NCI-H1694 treated with DMSO at 0.1 percent for 48 hours (cell line): Measurements from ENCODE around the gene NMRK1.

ENCODE experiments used
- DNase-seq: peaks from one replicate; lab custom pipeline; 2025; lab: John Stamatoyannopoulos, UW

Gene NMRK1

GRCh38 chr9:75087824-75088645 is at the start of gene NMRK1, which contains the start of gene OSTF1:
Gene NMRK1, minus strand, starts transcription at chr9:75088155. Its CDS starts 5,040 bp downstream, at chr9:75083115.
Gene OSTF1, plus strand, starts transcription at chr9:75088514. Its CDS starts 179 bp downstream, at chr9:75088693.
- DNase-seq: peak; percentile 65

- no peak for DNase-seq
Measured at GRCh38 chr9:75134495-75134894, 46.5 kb upstream of the NMRK1 start.

DNA sequence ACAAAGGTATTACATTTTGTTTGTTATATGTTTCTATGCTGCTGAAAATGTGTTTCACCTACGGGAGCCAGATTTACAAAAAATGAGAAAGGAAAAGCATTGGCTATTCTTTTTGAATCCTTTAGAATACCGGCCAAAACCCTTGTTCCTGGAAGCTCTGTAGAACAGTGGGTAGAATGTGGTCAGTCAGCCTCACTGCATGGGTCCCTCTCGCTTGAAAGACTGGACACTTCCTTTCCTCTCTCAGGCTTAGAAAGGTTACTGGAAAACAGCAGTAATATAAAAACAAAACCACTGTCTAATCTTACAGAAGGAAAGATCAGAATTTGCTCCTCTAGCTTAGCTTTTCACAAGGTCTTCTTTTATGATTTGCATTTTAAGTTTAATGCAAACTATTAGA is 45.4 kb upstream of the NMRK1 start:
- no peak for DNase-seq

DNA sequence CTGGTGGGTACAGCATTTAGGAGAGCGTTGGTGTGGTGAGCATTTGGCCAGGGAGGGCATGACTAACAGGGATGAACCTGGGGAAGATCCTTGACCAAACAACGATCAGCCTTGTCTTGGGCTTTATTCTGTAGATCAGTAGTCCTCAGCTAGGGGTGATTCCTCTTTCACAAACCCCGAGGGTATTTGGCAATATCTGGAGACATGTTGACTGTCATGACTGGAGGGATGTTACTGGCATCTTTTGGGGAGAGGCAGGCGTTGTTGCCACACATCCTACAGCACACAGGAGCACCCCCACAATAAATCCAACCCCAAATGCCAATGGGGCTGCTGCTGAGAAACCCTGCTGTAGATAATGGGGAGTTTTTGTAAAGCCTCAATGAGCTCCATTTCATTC is 44.3 kb upstream of the NMRK1 start:
- no peak for DNase-seq

- no peak for DNase-seq
Measured at GRCh38 chr9:75131700-75132099, 43.7 kb upstream of the NMRK1 start.

DNA sequence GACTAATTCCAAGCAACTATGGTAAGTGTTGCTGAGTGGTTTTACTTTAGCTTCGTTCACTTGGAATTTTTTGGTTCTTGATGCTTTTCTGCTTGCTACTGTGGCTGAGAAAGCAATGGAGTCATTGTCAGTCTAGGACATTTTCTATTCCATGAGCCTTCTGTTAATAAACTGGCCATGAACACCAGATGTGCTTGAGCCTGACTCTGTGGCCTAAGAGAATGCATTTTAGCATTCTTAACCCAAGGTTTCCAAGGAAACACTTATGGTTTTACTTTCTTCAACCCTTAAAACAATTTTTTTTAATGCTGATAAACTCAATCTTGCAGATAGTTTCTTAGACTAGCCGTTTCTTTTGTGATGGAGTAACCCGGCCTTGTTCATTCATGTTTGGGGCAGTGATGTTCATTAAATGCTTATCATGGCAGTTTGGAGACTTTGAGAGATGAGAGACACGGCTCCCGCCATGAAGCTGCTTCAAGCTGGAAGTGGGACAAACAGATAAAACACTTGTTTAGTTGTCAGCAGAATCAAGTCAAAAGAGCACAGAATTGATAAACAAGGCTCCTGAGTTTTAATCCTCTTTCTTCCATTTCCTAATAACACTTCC is 42.8 kb upstream of the NMRK1 start:
- DNase-seq: no peak

- DNase-seq: no peak
Measured at GRCh38 chr9:75130172-75130571, 42.2 kb upstream of the NMRK1 start.

GRCh38 chr9:75128535-75128934 is 40.6 kb upstream of the NMRK1 start:
- no peak for DNase-seq

DNA sequence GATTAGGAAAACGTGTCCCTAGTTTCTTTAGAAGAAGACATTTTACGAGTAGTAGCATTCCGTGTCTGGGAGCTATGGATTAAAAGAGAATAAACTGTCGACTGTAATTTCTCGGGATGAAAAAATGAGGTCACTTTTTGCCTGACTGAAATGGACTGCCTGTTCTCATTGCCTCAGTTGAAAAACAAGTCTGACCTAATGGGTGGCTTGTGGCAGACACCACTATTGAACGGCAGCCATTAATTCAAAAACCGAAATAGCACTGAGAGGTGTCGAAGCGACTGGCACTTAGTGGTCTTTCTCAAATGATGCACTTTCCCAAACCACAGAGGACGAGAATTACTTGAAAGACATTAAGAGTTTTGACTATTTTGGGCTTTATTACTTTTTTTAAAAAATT is 35.7 kb upstream of the NMRK1 start:
- DNase-seq: no peak

- no peak for DNase-seq
Measured at GRCh38 chr9:75121914-75122558, 34.1 kb upstream of the NMRK1 start.

GRCh38 chr9:75120686-75121085 is 32.7 kb upstream of the NMRK1 start:
- DNase-seq: no peak

DNA sequence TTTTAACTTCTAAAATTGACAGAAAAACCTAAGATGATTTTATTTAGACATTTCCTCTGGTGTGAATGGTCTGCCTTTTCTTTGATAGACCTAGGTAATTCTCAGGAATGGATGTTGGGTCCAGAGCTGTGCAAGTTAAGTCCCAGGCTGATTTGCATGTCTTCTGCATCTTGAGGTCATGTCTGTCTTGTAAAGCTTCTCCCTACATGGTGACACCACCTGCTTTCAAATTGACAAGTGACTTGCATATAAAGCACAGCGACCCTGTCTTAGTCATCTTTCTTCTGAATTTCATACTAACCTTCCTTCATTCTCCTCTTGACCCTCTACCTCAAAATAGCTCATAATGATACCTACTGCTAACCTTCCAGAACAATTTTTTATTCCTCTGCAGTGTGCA is 29.6 kb upstream of the NMRK1 start:
- no peak for DNase-seq

DNA sequence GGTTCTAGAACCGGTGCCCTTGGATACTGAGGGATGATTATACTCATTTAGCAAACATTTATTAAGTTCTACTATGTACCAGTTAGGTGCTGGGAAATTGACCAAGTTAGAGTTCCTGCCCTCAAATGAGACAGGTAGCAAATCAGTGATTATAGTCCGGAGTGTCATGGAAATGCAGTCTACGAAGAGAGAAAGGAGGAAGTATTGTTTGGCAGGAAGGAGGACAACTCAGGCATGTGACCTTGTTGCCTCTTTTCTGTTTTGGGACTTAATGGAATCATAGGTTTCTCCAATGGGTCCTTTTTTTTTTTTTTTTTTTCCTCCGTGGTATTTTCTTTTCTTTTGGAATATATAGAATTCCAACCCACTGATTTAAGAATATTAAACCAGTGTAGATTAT is 28.4 kb upstream of the NMRK1 start:
- DNase-seq: no peak

- no peak for DNase-seq
Measured at GRCh38 chr9:75112789-75113188, 24.8 kb upstream of the NMRK1 start.

DNA sequence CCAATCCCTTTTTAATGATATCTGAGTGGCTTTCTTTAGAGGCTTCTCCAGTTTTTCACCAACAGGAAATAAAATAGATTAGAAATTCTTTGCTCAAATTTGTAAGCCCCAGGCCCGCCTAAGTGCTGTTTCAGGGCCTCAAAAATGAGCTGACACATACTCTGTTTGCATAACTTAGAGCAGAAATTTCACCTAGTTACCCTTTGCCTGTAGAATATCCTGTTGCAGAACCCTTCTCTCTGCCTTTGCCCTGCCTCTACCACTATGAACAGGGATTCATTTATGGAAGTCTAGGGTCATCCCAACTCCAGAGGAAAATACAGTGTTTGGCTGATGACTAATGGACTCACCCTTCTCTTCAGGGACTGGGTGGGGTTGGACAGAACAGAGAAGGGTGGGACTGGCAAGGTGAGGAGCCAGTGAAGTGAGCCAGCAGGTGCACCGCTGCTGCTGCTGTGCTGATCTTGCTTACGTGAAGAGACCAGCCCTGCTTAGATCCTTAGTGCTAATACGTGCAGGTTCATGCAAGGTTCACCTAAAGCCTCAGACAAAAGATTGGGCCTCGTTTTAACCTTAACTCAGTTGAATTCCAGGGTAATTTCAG is 23.2 kb upstream of the NMRK1 start:
- DNase-seq: no peak

DNA sequence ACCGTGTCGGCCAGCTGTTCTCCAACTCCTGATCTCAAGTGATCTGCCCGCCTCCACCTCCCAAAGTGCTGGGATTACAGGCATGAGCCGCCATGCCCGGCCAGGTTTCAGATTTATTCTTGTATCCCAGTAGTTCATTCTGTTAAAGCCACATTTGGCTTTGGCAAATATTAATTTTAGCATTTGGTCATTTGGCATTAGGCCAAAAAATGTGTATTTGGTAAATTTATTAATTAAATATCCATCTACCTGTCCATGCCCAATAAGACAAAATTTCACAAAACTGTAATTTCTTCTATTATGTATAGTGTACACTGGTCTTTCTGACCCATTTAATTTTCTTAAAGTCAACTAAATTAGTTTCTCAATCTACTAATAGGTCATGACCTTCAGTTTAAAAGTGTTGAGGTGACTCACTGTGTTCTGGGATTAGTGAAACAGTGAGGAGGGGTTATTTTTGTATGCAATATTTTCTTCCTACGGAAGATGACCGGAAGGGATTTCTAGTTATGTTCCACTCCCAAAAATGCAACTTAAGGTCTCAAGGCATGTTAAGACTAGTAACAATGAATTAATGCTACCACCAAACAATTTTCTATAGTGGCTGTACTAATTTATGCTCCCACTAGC is 21.4 kb upstream of the NMRK1 start:
- no peak for DNase-seq

DNA sequence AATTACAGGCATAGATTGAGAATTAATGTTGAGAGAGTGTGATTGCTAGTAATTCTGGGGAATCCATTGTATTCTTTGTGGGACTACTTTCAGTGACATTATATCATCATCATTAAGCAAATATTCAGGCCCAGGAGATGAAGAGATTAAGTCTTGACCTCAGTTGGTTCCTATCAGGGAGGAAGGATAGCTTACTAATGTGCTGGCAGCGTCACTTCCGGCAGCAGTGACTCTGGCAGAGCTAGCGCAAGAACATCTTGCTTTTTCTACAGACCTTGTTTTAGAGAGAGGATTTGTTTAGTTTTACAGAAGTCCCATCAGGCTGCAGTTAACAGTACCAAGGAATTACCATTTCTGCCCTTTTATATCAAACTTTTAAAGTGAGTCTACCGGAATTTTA is 20.6 kb upstream of the NMRK1 start:
- DNase-seq: no peak

DNA sequence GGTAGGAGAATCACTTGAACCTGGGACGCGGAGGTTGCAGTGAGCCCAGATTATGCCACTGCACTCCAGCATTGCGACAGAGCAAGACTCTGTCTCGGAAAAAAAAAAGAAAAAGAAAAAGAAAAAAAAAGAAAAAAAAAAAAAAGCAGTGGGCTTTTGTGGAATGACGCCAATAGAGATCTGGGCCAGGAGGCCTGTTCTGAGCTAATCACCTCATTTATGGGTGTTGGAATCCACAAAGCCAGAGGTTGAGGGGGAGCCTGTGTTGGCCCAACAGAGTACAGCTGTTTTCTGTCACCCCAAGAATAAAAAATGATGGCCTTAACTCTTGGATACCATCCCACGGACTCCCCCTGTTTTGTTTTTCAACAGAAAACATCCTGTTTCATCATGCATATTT is 18.9 kb upstream of the NMRK1 start:
- DNase-seq: no peak

- no peak for DNase-seq
Measured at GRCh38 chr9:75105841-75106240, 17.9 kb upstream of the NMRK1 start.

- DNase-seq: no peak
Measured at GRCh38 chr9:75105019-75105540, 17.1 kb upstream of the NMRK1 start.

GRCh38 chr9:75104607-75105006 is 16.7 kb upstream of the NMRK1 start:
- no peak for DNase-seq

- no peak for DNase-seq
Measured at GRCh38 chr9:75102177-75102790, 14.3 kb upstream of the NMRK1 start.
